ENCODE data around the gene LRRFIP1.

DNA sequence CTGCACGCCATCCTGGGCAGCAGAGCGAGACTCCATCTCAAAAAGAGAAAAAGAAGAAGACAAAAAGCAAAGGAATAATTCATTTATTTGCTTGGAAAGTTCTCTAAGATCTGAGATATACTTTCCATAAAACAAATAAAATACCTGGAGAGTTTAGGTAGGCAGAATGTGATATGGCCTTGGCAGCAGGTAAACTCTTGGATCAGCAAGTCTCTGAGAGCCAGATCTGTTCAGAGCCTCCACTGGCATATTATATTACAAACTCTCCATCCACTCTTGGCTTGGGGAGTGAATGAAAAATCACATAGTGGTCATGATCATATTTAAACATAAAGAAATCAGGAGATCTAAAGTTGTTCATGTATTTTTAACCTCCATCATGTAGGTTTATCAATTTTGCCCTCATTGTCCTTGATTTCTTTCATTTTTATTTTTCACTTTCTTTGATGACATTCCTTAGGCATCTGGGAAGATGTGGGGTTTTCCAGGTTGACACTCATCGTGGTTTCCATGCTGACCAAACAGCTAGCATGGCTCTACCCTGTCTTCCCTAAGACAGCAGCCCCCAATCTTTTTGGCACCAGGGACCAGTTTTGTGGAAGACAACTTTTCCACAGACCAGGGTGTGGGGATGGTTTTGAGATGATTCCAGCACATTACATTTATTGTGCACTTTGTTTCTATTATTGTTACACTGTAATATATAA, 10.2 kb downstream of the LRRFIP1 start:
- no peak for TF ChIP-seq POLR2A (IDR thresholded peaks at IDR 0.05)
- no peak for TF ChIP-seq CTCF (IDR thresholded peaks at IDR 0.05 in 8 of 11, conservative IDR thresholded peaks at IDR 0.05 in 3 of 11)

Data from spleen (tissue), 7 donors.